Adipocyte (in vitro differentiated cells): Measurements from ENCODE around the gene ENTPD5.

Source experiments
- DNase-seq: peaks from one replicate; pipeline ENCODE4 v3.0.0-alpha.2; 2015; ENCODE audit warnings: low read depth
- H3K27me3 ChIP-seq: replicated peaks from 2 replicates; pipeline ENCODE4 v1.7.0; 2013; ENCODE audit warnings: mild to moderate bottlenecking, low read length, moderate library complexity; ENCODE audit not compliant: control insufficient read depth, insufficient read depth
- H3K36me3 ChIP-seq: 2 replicates; pipeline ENCODE4 v1.7.0; 2013; ENCODE audit warnings: low read length, mild to moderate bottlenecking, moderate library complexity; ENCODE audit not compliant: control insufficient read depth, insufficient read depth, severe bottlenecking
- H3K4me1 ChIP-seq: 2 replicates; pipeline ENCODE4 v1.7.0; 2013; ENCODE audit warnings: mild to moderate bottlenecking, low read length, moderate library complexity; ENCODE audit not compliant: control insufficient read depth, insufficient read depth
- H3K4me3 ChIP-seq: 2 replicates; pipeline ENCODE4 v1.7.0; 2013; ENCODE audit warnings: mild to moderate bottlenecking, low read length, moderate library complexity
- H3K9ac ChIP-seq: 2 replicates; pipeline ENCODE4 v1.7.0; 2013; ENCODE audit warnings: mild to moderate bottlenecking, low read length, moderate library complexity
- H3K9me3 ChIP-seq: 2 replicates; pipeline ENCODE4 v1.7.0; 2013; ENCODE audit warnings: mild to moderate bottlenecking, low read length, moderate library complexity; ENCODE audit not compliant: control insufficient read depth

Gene ENTPD5, protein sequence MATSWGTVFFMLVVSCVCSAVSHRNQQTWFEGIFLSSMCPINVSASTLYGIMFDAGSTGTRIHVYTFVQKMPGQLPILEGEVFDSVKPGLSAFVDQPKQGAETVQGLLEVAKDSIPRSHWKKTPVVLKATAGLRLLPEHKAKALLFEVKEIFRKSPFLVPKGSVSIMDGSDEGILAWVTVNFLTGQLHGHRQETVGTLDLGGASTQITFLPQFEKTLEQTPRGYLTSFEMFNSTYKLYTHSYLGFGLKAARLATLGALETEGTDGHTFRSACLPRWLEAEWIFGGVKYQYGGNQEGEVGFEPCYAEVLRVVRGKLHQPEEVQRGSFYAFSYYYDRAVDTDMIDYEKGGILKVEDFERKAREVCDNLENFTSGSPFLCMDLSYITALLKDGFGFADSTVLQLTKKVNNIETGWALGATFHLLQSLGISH

DNA sequence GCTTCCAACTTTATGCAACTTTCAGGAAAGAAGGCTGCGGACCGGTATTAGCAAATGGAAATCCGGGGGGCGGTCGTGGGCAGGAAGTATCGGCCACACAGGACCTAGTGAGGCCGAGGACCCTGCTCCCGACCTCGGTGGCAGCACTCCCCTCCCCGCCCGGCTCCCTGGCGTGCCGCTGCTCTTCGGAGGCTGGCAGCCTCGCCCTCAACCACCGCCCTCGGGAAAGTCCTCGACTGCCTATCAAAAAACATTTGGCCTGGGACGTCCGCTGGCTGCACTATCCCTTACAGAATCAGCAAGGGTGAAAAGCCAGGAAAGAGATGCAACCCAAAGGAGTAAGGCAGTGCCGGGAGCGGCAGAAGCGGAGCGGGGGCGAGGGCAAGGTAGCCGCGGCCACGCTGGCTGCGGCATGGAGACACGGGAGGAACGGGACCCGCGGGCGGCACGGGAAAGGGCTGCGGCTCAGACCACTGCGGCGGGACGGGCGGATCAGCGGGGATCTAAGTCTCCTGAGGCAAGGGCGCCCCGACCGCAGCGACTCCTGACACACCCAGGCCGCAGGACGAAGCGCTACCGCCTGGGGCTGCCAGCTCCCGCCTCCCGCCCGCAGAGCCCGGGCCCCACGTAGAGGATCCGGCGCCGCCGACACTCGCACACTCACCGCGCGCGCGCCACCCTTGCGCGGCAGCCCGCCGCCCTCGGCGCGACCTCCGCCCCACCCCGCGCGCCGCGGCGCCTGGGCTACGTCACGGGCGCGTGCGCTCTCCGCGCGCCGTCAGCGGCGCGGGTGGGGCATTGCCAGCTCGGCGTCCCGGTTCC, at the start of gene ENTPD5, which contains the start of gene BBOF1:
Gene ENTPD5, minus strand, starts transcription at position 703 of the 822 bp plus-strand sequence. CDS start 31,186 bp downstream, outside the sequence.
Gene BBOF1, plus strand, starts transcription at position 764 of the 822 bp plus-strand sequence. CDS start 130 bp downstream, outside the sequence.
- Histone ChIP-seq H3K4me1 (peaks cover 10% of the 10 kb centered on the region), H3K36me3 (peaks cover 5% of the 10 kb centered on the region), H3K27me3 (no peaks in the 10 kb centered on the region), H3K9ac (peak within 1 kb of the TSS; percentile 100), H3K9me3 (no peaks in the 10 kb centered on the region), H3K4me3 (peak within 1 kb of the TSS; percentile 99)
- peak; percentile 96 for DNase-seq

DNA sequence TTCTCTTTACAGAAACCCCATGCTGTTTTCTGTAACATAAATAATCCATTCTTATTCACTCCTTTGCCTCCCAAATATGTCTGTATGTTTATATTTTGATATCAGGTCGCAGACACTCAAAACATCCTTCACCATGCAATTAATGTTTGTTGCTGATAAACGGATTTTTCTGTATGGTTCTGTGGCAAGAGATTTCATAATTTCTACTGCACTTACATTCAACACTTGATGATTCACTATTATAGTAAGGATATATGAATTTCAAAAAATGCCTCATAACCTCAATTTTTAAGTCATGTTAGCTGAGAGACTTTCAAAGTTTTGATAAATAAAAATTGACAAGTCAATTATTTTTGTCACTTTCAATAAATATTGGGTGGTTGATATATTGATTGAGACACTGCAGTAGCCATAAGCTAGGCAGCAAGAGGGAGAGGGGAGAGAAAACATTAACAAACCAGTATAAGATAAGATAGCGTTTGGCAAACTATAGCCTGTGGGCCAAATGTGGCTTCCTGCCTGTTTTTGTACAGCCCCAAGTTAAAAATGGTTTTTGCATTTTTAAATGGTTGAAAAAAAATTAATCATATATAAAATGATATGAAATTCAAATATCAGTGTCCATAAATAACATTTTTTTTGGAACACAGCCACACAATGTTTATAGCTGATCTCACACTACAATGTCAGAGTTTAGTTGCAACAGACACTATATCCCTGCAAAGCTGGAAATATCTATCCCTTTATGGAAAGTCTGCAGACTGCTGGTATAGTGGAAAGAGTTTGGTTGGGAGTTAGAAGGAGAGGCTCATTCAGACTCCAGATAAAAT, 46.9 kb upstream of the ENTPD5 start:
- no peak overlapping the region for H3K4me3 ChIP-seq
- DNase-seq, result peak; percentile 34
- H3K9ac ChIP-seq, result no peak overlapping the region
- H3K9me3 ChIP-seq, result no peaks in the 10 kb centered on the region
- no peaks in the 10 kb centered on the region for H3K27me3 ChIP-seq
- peaks cover 15% of the 10 kb centered on the region for H3K4me1 ChIP-seq
- peaks cover 20% of the 10 kb centered on the region for H3K36me3 ChIP-seq

DNA sequence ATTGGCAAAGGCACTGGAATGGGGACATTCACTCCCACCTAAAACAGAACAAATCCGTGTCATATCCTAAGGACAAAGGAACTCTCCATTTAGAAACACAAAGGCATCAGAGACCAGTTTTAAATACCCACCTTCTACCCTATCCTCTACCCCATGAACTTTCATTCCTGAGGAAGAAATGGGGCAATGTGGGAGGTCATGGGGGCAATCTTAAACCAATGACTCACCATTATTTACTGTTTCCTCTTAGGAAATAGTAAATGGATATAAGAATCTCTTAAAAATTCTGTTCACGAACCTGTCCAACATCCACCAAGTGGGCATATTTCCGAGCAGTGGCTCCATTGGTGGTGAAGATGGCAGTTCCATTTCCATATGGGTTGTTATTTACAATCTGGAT, 45.8 kb upstream of the ENTPD5 start:
- no peak overlapping the region for H3K9ac ChIP-seq
- peaks cover 15% of the 10 kb centered on the region for H3K4me1 ChIP-seq
- no peak overlapping the region for H3K4me3 ChIP-seq
- H3K27me3 ChIP-seq, result no peaks in the 10 kb centered on the region
- H3K36me3 ChIP-seq, result peaks cover 24% of the 10 kb centered on the region
- DNase-seq, result no peak
- no peaks in the 10 kb centered on the region for H3K9me3 ChIP-seq

DNA sequence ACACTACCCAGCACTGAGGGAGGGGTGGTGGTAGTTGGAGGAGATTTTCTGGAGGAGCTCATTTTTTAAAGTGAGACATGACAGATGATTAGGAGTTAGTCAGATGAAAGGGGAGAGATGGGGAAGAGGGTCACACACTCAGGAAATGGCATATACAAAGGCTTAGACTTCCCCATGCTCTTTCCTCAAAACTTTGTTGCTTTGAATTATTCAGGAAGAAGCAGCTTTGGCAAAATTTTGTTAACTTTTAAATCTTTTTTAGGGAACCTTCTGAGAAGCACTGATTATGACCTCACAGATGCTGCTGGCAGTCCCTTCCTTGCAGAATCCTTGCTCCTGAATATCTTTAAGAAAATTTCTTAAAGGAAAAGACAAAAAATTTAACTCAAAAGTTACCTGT, 45.3 kb upstream of the ENTPD5 start:
- peaks cover 15% of the 10 kb centered on the region for H3K4me1 ChIP-seq
- peaks cover 28% of the 10 kb centered on the region for H3K36me3 ChIP-seq
- no peaks in the 10 kb centered on the region for H3K27me3 ChIP-seq
- DNase-seq, result no peak
- no peaks in the 10 kb centered on the region for H3K9me3 ChIP-seq
- no peak overlapping the region for H3K4me3 ChIP-seq
- no peak overlapping the region for H3K9ac ChIP-seq

DNA sequence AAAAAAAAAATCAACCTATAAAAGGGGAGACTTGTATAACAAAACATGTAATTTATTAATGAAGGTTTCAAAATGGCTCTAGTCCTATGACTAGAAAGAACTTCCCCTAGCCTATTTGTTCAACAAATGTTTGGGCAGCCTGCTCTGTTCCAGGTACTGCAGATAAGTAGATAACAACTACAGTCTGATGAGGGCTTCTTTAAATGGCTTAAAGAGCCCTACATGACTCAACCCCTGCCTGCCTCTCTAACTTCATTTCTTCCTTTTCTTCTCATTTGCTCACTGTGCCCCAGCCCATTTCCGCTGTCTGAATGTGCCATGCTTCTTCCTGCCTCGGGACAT, 43.7 kb upstream of the ENTPD5 start:
- Histone ChIP-seq H3K27me3 (no peaks in the 10 kb centered on the region), H3K4me3 (no peak overlapping the region), H3K4me1 (peaks cover 15% of the 10 kb centered on the region), H3K9me3 (no peaks in the 10 kb centered on the region), H3K36me3 (peaks cover 33% of the 10 kb centered on the region), H3K9ac (no peak overlapping the region)
- DNase-seq, result no peak

DNA sequence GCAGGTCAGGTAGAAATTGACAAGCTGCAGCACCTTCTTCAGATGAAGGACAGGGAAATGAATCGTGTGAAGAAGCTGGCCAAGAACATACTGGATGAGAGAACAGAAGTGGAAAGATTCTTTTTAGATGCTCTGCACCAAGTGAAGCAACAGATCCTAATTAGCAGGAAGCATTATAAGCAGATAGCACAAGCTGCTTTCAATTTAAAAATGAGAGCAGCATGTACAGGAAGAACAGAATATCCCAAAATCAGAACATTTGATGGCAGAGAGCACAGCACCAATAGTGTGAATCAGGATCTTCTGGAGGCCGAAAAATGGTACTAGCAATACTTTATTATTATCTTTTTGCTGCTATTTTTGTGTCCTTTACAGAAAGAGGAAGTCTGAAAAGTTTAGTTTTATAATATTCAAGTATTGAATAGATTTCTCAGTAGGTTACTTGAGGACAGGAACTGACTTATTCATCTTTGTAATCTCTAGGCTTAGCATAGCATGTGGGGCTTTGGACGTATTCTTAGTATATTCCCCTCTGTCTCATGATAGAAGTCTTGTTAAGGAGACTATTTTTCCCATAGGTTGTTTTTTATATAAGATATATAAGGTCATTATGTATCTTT, 30.9 kb upstream of the ENTPD5 start:
- Histone ChIP-seq H3K9me3 (no peaks in the 10 kb centered on the region), H3K36me3 (peaks cover 4% of the 10 kb centered on the region), H3K4me3 (no peak overlapping the region), H3K4me1 (peaks cover 4% of the 10 kb centered on the region), H3K9ac (no peak overlapping the region), H3K27me3 (no peaks in the 10 kb centered on the region)
- peak; percentile 52 for DNase-seq

DNA sequence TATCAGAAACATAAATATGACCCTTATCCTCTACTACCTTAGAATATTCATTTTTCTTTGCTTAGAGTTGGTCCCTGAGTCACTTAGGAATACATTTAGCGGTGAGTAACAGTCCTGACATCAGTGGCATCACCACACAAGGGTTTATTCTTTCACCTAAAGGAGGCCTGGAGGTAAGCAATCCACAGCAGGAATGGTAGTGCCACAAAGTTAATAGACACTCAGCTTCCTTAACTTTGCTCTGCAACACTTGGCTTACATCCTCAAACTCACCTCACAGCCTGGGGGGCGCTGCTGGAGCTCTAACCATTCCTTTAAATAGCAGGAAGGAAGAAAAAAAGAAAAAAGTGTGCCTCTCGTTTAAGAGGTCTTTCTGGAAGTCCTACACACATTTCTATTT, 29.2 kb upstream of the ENTPD5 start:
- H3K27me3 ChIP-seq, result no peaks in the 10 kb centered on the region
- peaks cover 4% of the 10 kb centered on the region for H3K36me3 ChIP-seq
- no peak for DNase-seq
- no peak overlapping the region for H3K4me3 ChIP-seq
- peaks cover 4% of the 10 kb centered on the region for H3K4me1 ChIP-seq
- H3K9me3 ChIP-seq, result no peaks in the 10 kb centered on the region
- no peak overlapping the region for H3K9ac ChIP-seq

DNA sequence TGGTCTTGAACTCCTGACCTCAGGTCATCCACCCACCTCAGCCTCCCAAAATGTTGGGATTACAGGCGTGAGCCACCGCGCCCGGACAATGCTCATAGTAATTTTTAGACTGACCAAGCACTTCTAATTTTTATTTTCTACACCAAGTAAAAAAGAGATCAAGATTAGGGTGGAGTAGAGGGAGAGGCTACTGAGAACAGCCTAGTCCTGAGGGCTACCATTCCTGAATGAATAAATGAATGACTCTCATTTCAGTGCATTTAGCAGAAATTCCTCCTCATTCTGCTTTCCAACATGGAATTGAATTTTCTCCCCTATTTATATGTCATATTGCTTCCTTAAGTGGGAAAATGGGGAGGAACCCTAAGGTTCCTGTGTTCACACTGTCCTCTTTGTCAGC, 26.4 kb upstream of the ENTPD5 start:
- H3K4me3 ChIP-seq, result no peak overlapping the region
- H3K4me1 ChIP-seq, result peaks cover 4% of the 10 kb centered on the region
- H3K27me3 ChIP-seq, result no peaks in the 10 kb centered on the region
- DNase-seq, result no peak
- no peaks in the 10 kb centered on the region for H3K9me3 ChIP-seq
- H3K36me3 ChIP-seq, result peaks cover 4% of the 10 kb centered on the region
- no peak overlapping the region for H3K9ac ChIP-seq

DNA sequence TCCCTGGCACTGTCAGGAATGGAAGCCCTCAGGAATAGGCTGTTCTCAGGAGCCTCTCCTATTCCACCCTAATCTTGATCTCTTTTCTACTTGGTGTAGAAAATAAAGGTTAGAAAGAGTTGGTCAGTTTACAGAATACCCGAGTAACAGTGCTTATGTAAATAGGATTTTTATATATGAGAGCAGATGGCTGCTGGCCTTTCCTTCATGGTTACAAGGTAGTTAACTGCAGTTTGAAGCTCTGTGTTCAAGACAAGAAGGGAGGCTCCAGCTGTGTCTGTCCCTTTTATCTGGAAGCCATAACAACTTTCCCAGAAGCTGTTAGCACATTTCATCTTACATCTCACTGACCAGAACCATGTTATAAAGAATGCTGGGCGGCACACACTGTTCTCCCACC, 23.2 kb upstream of the ENTPD5 start:
- DNase-seq, result no peak
- Histone ChIP-seq H3K9me3 (no peaks in the 10 kb centered on the region), H3K27me3 (no peaks in the 10 kb centered on the region), H3K4me3 (no peak overlapping the region), H3K9ac (no peak overlapping the region), H3K36me3 (no peaks in the 10 kb centered on the region), H3K4me1 (no peaks in the 10 kb centered on the region)

DNA sequence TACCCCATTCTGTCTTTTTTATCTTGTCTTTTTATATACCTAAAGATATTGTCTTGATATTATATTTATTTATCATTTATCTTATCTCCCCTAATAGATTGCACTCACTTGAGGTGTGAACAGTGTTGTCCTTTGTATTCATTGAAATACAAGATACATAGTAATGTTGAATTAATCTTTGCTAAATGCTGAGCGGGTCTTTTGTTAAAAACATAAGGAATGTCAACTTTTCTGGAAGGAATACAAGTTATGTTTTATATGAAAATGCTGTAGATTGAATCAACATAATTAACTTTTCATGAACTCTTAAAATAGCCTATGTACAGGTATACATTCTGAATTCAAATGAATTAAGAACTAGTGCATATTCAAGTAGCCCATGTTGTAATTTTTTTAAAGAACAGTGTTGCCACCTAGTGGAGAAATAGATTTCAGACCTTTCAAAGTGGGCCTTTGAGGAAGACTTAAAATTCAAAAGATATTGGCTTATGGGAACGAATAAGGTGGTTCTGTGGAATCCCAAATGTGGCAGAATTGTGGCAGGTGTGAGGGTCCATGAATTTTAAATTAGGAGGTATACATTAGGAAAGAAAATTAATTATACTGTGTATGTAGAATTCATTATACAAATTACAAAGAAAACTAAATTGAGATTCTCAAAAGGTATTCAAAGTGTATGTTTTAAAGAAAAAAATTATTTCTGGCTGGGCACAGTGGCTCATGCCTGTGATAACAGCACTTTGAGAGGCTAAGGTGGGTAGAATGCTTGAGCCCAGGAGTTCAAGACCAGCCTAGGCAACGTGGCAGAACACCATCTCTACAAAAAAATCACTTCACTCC, 19.2 kb upstream of the ENTPD5 start:
- no peak overlapping the region for H3K9ac ChIP-seq
- H3K4me1 ChIP-seq, result no peaks in the 10 kb centered on the region
- peak; percentile 81 for DNase-seq
- H3K27me3 ChIP-seq, result no peaks in the 10 kb centered on the region
- H3K4me3 ChIP-seq, result no peak overlapping the region
- no peaks in the 10 kb centered on the region for H3K36me3 ChIP-seq
- H3K9me3 ChIP-seq, result no peaks in the 10 kb centered on the region
